Tibial artery (tissue), 4 donors: ENCODE data around the gene ZC3H11A.
A peak's percentile ranks its signal among the peaks of the same experiment; 100 is the strongest.

Experiments used
- DNase-seq, 2 donors: peaks; one replicate each; pipeline ENCODE4 v3.0.0-alpha.2; 2019
- H3K27ac ChIP-seq, 2 donors: fragments of 200-600 bp; sonication (generic) in 1 of 2; 1 replicate in 1 of 2; 2 replicates in 1 of 2; pipeline ENCODE4 v1.5.1; 2018 to 2019; ENCODE audit warnings: mild to moderate bottlenecking in 1 of 2
- H3K27me3 ChIP-seq, 2 donors: fragments of 200-600 bp; sonication (generic) in 1 of 2; one replicate each; pipeline versions ENCODE4 v1.5.1 to v1.6.0; 2016 to 2019
- H3K36me3 ChIP-seq, 3 donors: fragments of 200-600 bp; sonication (generic) in 2 of 3; one replicate each; pipeline ENCODE4 v1.5.1; 2016 to 2019; ENCODE audit warnings: mild to moderate bottlenecking in 2 of 3
- H3K4me1 ChIP-seq, 4 donors: fragments of 200-600 bp; sonication (generic) in 2 of 4; 1 replicate in 3 of 4; 2 replicates in 1 of 4; pipeline ENCODE4 v1.5.1; 2016 to 2019
- H3K4me3 ChIP-seq, 2 donors: fragments of 200-600 bp; sonication (generic) in 1 of 2; 1 replicate in 1 of 2; 2 replicates in 1 of 2; pipeline ENCODE4 v1.5.1; 2018 to 2019; ENCODE audit warnings: mild to moderate bottlenecking in 2 of 2
- H3K9me3 ChIP-seq, 3 donors: fragments of 200-600 bp; sonication (generic) in 1 of 3; one replicate each; pipeline ENCODE4 v1.5.1; 2016 to 2019
- intact Hi-C: fragments of 100-400 bp; cut with DNase I; formaldehyde crosslinking; loops from one replicate; pipeline ENCODE4 v1.15.0; 2023; ENCODE audit warnings: low total_unique reads
- TF ChIP-seq, protein P1 (sequence below), 2 experiments: fragments of 200-600 bp in 1 of 2; fragments of 450-650 bp in 1 of 2; IDR thresholded peaks; one replicate each; pipeline ENCODE4 v1.5.1; 2017 to 2019; ENCODE audit warnings: antibody characterized with exemption in 2 of 2, mild to moderate bottlenecking in 1 of 2, moderate library complexity in 1 of 2

ZC3H11A gene

DNA sequence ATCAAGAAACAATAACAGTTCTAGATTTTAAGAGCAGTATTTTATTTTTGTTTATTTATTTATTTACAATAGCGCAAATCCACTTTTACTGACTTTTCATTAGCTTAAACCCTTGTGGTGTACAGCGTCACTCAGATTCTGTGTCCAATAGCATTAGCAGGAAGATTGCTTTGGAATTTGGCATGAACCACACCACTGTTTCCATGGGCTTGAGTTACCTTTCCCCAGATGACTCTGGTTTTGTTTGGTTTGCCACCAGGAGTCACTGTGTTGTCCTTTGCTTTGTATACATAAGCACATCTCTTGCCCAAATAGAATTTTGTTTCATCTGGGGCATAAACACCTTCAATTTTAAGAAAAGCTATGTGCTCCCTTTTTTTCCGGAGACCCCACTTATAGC lies 40.1 kb downstream of the ZC3H11A start:
- intact Hi-C loops, result loop anchor here (10.0 kb wide), 1 partner anchor 101 kb away; no protein-coding TSS in a partner anchor

DNA sequence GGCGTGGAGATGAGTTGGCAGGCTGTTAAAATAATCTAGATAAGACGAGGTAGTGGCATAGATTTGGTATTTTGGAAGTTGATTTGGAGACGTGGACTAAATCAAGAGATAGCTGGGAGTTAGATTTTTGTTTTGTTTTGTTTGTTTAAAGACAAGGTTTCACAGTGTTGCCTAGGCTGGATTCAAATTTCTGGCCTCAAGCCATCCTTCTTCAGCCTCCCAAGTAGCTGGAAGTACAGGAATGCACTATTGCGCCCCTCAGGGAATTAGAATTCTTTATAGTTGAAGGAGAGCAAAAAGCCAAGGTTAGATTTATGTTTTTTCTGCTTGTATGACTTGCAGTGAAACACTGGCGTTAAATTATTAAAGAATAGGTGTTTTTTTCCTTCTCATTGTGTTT lies 43.7 kb downstream of the ZC3H11A start:
- intact Hi-C loops, result loop anchor here (10.0 kb wide), 1 partner anchor 104 kb away; no protein-coding TSS in a partner anchor
- peaks cover 55 to 91% (median 71%) of the 10 kb centered on the region in 3 donors for H3K36me3 ChIP-seq
- no peak for DNase-seq

More for the DNA sequence above, 40.1 kb downstream of the ZC3H11A start:
- no peak overlapping the region for H3K4me3 ChIP-seq
- H3K27ac ChIP-seq, result no peak overlapping the region
- no peak for DNase-seq
- H3K36me3 ChIP-seq, result peaks cover 77 to 98% (median 86%) of the 10 kb centered on the region in 3 donors
- H3K4me1 ChIP-seq, result peaks cover 0 to 12% (median 0%) of the 10 kb centered on the region in 4 donors
- TF ChIP-seq, protein P1, sequence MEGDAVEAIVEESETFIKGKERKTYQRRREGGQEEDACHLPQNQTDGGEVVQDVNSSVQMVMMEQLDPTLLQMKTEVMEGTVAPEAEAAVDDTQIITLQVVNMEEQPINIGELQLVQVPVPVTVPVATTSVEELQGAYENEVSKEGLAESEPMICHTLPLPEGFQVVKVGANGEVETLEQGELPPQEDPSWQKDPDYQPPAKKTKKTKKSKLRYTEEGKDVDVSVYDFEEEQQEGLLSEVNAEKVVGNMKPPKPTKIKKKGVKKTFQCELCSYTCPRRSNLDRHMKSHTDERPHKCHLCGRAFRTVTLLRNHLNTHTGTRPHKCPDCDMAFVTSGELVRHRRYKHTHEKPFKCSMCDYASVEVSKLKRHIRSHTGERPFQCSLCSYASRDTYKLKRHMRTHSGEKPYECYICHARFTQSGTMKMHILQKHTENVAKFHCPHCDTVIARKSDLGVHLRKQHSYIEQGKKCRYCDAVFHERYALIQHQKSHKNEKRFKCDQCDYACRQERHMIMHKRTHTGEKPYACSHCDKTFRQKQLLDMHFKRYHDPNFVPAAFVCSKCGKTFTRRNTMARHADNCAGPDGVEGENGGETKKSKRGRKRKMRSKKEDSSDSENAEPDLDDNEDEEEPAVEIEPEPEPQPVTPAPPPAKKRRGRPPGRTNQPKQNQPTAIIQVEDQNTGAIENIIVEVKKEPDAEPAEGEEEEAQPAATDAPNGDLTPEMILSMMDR (IDR thresholded peaks at IDR 0.05), result no peak
- H3K9me3 ChIP-seq, result no peaks in the 10 kb centered on the region
- H3K27me3 ChIP-seq, result no peaks in the 10 kb centered on the region

DNA sequence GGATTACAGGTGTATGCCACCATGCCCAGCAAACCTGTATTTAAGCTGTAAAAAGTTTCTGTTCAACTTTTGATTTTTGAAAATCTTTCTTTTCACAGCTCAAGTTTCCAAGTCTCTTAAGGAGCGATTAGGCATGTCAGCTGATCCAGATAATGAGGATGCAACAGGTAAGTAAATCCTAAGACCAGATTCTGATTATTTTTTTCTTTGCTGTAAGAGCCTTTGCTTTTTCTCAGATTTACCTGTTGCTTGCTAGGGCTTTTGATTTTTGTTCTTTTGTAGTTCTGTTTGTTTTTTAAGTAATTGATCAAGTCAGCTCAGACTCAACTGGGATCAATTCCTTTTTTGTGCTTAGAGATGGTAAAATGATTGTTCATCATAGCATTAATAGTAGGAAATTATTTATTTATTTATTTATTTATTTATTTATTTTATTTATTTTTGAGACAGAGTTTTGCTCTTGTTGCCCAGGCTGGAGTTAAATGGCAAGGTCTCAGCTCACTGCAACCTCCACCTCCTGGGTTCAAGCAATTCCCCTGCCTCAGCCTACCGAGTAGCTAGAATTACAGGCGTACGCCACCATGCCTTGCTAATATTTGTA lies 44.9 kb downstream of the ZC3H11A start:
- Histone ChIP-seq H3K4me3 (no peak overlapping the region), H3K27ac (no peak overlapping the region), H3K27me3 (no peaks in the 10 kb centered on the region), H3K4me1 (peaks cover 0 to 12% (median 0%) of the 10 kb centered on the region in 4 donors), H3K36me3 (peaks cover 54 to 79% (median 61%) of the 10 kb centered on the region in 3 donors), H3K9me3 (no peaks in the 10 kb centered on the region)
- no peak for DNase-seq
- intact Hi-C loops, result no loop called here
- TF ChIP-seq, protein P1 (IDR thresholded peaks at IDR 0.05), result no peak

More for the DNA sequence above, 43.7 kb downstream of the ZC3H11A start:
- H3K4me1 ChIP-seq, result peaks cover 0 to 12% (median 0%) of the 10 kb centered on the region in 4 donors
- no peaks in the 10 kb centered on the region for H3K27me3 ChIP-seq
- peak overlapping the region in 1 of 2 donors; percentile 17 for H3K27ac ChIP-seq
- H3K4me3 ChIP-seq, result no peak overlapping the region
- TF ChIP-seq, protein P1 (IDR thresholded peaks at IDR 0.05), result no peak
- H3K9me3 ChIP-seq, result no peaks in the 10 kb centered on the region

DNA sequence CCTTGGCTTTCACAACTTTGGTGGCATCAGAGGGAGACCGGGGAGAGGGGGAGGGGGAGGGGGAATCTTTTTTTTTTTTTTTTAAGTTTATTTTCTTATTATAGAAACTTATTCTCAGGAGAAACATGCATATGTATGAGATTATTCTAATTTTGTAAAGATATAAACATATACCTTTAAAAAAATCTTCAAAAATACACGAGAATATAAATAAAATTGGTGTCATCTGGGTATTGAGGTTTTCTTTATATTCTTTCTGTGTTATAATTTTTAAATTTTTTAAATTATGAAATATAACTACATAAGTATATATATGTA lies 47.1 kb downstream of the ZC3H11A start:
- TF ChIP-seq, protein P1 (IDR thresholded peaks at IDR 0.05), result no peak
- no peak overlapping the region for H3K4me3 ChIP-seq
- peaks cover 0 to 12% (median 0%) of the 10 kb centered on the region in 4 donors for H3K4me1 ChIP-seq
- no peaks in the 10 kb centered on the region for H3K9me3 ChIP-seq
- no peak for DNase-seq
- peaks cover 60 to 77% (median 63%) of the 10 kb centered on the region in 3 donors for H3K36me3 ChIP-seq
- H3K27me3 ChIP-seq, result no peaks in the 10 kb centered on the region
- intact Hi-C loops, result no loop called here
- no peak overlapping the region for H3K27ac ChIP-seq

DNA sequence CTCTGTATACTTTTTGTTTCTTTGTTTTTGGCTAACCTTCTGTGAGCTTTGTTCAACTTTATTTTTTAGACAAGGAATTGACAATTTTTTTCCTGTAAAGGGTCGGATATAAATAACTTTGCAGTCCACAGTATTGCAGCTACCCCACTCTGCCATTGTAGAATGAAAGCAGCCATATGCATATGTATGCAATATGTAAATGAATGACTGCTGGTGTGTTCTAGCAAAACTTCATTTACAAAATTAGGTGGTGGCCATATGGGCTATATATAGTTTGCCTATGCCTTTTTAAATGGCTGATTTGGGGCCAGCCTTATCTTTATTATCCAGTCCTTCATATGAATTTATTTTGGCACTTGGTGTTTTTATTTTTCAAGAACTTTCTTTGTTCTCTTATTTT lies 48.0 kb downstream of the ZC3H11A start:
- Histone ChIP-seq H3K4me1 (peaks cover 0 to 12% (median 0%) of the 10 kb centered on the region in 4 donors), H3K27me3 (no peaks in the 10 kb centered on the region), H3K27ac (no peak overlapping the region), H3K4me3 (no peak overlapping the region), H3K9me3 (no peaks in the 10 kb centered on the region), H3K36me3 (peaks cover 60 to 77% (median 63%) of the 10 kb centered on the region in 3 donors)
- intact Hi-C loops, result no loop called here
- no peak for DNase-seq
- TF ChIP-seq, protein P1 (IDR thresholded peaks at IDR 0.05), result no peak
